Measurements from ENCODE around the gene C4BPB.

C4BPB gene

GRCh38 chr1:207088161-207088560, 499 bp upstream of the C4BPB start:
- no peak for DNase-seq

- no peak for DNase-seq
These were observed 1.1 kb downstream of the C4BPB start for GRCh38 chr1:207089627-207090355.

- no peak for DNase-seq
These were observed 2.7 kb downstream of the C4BPB start for GRCh38 chr1:207091200-207091908.

- DNase-seq, result no peak
These were observed 5.3 kb downstream of the C4BPB start for GRCh38 chr1:207093944-207094343.

- DNase-seq, result no peak
These were observed 9.2 kb downstream of the C4BPB start for GRCh38 chr1:207097871-207098324.

- no peak for DNase-seq
These were observed 13.1 kb downstream of the C4BPB start for GRCh38 chr1:207101720-207102119.

- no peak for DNase-seq
These were observed 13.5 kb downstream of the C4BPB start for GRCh38 chr1:207102146-207102545.

- DNase-seq, result no peak
These were observed 14.0 kb downstream of the C4BPB start for GRCh38 chr1:207102659-207103058.

- DNase-seq, result no peak
These were observed 15.3 kb downstream of the C4BPB start, which contains the start of gene C4BPA for GRCh38 chr1:207103892-207104373. C4BPA (plus strand) TSS chr1:207104233; CDS start chr1:207113026, 8,793 bp downstream.

- no peak for DNase-seq
These were observed 20.3 kb downstream of the C4BPB start for GRCh38 chr1:207109004-207109403.

- no peak for DNase-seq
These were observed 24.1 kb downstream of the C4BPB start for GRCh38 chr1:207112616-207113296.

- no peak for DNase-seq
These were observed 26.6 kb downstream of the C4BPB start for GRCh38 chr1:207115269-207115668.

- no peak for DNase-seq
These were observed 35.7 kb downstream of the C4BPB start for GRCh38 chr1:207124389-207124788.

GRCh38 chr1:207128336-207128921, 39.8 kb downstream of the C4BPB start:
- DNase-seq, result no peak

- DNase-seq, result no peak
These were observed 40.4 kb downstream of the C4BPB start for GRCh38 chr1:207129053-207129452.

- no peak for DNase-seq
These were observed 41.8 kb downstream of the C4BPB start for GRCh38 chr1:207130252-207131036.

- no peak for DNase-seq
These were observed 42.5 kb downstream of the C4BPB start for GRCh38 chr1:207131163-207131562.

- DNase-seq, result no peak
These were observed 45.9 kb downstream of the C4BPB start for GRCh38 chr1:207134581-207134980.

- no peak for DNase-seq
These were observed 51.0 kb downstream of the C4BPB start for GRCh38 chr1:207139616-207140015.

GRCh38 chr1:207140536-207140935, 51.9 kb downstream of the C4BPB start:
- DNase-seq, result no peak

GRCh38 chr1:207145401-207146058, 56.9 kb downstream of the C4BPB start:
- DNase-seq, result no peak

Measured in SHP77 treated with DMSO at 0.1 percent for 48 hours (cell line).